Occipital lobe (tissue), 2 donors: Measurements from ENCODE around the gene RGP1. TPM values are rescaled to one million over a fixed set of nuclear protein-coding genes. Genes with fewer than 3 reads are reported as not detected.
A peak's percentile ranks its signal among the peaks of the same experiment; 100 is the strongest.

Source experiments
- DNase-seq: peaks from one replicate; lab custom pipeline; 2025; lab: John Stamatoyannopoulos, UW
- total RNA-seq: library from RNA; depleted of rRNA; stranded (reverse); fragments of >200 nt; gene quantifications from one replicate; pipeline ENCODE4 v1.2.3, GENCODE V29; 2014

The RGP1 gene
- total RNA-seq, 1 donor from 2014 or later: 12.3 TPM

DNA sequence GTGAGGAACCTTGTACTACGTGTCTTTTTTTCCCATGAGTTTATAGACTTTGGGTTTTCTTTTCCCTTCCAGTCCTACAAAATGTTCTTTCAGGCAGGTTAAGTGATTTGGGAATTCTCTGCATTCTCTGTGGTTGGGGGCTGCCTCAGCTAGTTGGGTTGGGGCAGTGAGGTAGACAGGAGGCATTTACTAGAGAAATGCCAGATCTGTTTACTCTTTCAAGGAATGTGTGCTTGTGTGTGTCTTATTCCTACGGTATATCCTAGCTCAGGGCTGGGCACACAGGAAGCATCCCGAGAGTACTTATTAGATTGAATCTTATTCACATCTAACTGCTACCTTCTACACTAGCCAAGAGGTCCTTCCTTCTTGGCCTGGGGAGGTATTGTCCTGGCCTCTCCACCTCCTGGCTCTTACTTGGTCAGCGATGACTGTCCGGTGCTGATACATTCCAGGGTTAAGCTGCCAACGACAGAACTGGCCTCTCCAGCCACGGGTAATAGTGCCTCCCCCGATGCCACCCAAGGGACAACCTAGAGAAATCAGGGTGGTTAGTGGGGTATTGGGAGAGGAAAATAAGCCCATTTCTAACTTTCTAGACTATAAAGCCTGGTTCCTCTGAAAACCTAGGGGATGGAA, 5.1 kb upstream of the RGP1 start:
- no peak for DNase-seq

GRCh38 chr9:35745569-35745968, 3.5 kb upstream of the RGP1 start:
- DNase-seq: no peak

DNA sequence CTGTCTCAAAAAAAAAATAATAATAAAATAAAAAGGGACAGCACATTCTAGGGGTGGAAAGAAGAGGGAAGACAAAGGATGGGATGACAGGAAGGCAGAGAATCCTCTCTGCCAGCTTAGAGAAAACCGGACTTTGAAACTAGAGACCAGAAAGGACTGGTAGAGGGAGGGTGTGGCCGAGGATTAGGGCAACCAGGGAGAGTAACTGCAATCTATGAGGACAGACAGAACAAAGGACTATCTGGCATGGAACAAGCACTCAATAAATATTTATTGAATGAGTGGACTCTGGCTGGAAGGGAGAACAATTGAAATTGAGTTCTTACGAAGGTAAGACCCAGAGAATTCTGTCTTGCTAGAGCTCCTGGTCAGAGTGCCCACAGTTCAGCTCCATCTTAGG, 2.5 kb upstream of the RGP1 start:
- DNase-seq: no peak

DNA sequence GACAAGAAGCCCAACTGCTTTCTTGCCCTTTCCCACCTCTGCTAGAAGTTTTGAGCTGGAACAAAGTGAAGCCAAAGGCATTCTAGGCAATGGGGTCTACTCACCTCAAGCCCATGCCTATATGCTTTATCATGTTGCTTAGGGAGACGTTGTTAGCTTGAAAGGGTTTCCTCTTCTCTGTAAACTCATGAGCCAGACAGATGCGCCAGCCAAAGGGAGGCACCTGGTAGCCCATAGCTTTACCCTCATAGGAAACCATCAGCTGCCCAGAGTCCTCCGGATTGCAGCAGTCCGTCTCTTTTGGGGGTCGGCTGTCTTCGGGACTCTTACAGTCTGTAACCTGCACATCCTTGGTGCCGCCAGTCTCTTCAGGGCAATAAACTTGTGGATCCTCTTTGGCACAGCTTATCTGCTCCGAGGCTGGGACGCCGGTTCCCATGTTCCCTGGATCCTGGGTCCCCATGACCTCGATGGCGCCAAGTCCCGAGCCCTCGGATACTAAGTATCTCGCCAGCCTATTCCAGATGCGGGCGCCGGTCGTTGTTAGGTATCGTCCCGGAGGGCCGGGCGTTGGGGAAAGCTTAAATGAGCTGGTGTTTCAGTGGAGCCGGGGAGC, 737 bp upstream of the RGP1 start:
- no peak for DNase-seq

GRCh38 chr9:35749515-35750255, 598 bp downstream of the RGP1 start:
- no peak for DNase-seq

DNA sequence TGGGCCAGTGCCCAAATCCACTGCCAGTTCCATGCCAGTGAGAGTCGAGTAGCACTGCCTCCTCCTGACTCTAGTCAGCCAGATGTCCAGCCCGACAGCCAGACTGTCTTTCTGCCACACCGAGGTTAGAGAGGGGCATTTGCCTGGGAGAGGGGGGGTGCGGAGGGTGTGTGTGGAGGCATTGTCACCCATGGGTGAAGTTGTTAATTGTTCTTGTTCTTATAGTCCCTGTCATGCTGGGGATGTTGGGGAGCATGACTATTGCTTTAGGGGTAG, 1.1 kb downstream of the RGP1 start:
- no peak for DNase-seq

DNA sequence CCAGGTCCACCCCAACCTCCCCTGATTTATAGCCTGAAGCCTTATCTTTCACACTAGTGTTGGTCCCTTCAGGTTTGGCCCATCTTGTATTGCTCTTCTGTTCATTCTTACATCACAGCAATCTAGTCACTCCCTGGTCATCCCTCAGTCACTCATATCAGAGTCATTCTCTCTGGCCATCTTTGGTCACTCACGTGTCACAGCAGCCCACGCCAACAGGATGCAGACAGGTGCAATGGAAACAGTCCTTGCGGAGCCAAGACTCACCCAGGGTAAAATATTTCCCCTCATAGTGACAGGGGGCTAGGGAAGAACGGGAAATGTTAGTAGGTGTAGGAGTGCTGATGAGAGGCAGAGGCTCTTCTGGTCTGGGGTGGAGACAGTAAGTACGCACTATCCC, 4.4 kb downstream of the RGP1 start:
- DNase-seq: no peak

- no peak for DNase-seq
These were observed 5.2 kb downstream of the RGP1 start, which contains the start of gene MSMP for GRCh38 chr9:35754264-35754663. Gene MSMP, minus strand, starts transcription at chr9:35754276. Its CDS starts 147 bp downstream, at chr9:35754129.

GRCh38 chr9:35755071-35755470, 6.0 kb downstream of the RGP1 start:
- DNase-seq: no peak

GRCh38 chr9:35756275-35757225, 7.5 kb downstream of the RGP1 start:
- peak; percentile 72 for DNase-seq

- DNase-seq: no peak
These were observed 8.3 kb downstream of the RGP1 start for GRCh38 chr9:35757226-35757891.

- no peak for DNase-seq
These were observed 8.8 kb downstream of the RGP1 start for GRCh38 chr9:35757892-35758275.

GRCh38 chr9:35758475-35759050, 9.5 kb downstream of the RGP1 start:
- no peak for DNase-seq

DNA sequence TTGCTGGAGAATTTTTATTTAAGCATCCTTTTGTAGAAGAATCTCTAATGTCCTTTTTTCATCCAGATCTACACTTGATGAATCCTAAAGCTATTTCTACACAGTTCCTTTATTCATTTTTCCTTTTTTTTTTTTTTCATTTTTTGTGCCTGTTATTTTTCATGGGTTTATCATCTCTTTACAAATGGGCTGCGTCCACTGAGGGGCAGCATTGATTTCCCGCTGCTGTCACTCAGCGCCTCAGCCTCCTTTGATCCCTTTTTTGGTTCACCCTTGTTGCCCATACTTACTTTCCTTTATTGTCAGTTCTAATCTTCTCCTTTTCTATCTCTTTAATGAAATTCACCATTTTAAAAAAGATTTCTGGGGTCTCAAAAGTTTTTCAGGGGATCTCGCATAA, 10.7 kb downstream of the RGP1 start:
- no peak for DNase-seq

- DNase-seq: no peak
These were observed 11.6 kb downstream of the RGP1 start for GRCh38 chr9:35760651-35761050.

- no peak for DNase-seq
These were observed 14.1 kb downstream of the RGP1 start for GRCh38 chr9:35763181-35763580.

DNA sequence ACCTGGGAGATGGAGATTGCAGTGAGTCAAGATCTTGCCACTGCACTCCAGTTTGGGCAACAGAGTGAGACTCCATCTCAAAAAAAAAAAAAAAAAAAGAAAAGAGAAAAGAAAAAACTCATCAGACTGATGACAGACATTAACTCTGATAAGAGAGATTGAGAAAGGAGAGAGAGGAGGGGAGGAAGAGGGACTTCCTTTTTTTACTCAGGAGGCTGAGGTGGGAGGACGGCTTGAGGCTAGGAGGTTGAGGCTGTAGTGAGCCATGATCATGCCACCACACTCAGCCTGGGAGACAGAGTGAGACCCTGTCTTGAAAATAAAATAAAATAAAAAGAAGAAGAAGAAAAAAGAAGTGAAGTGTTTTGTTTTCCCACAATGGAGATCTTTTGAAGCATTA, 14.7 kb downstream of the RGP1 start:
- DNase-seq: no peak

DNA sequence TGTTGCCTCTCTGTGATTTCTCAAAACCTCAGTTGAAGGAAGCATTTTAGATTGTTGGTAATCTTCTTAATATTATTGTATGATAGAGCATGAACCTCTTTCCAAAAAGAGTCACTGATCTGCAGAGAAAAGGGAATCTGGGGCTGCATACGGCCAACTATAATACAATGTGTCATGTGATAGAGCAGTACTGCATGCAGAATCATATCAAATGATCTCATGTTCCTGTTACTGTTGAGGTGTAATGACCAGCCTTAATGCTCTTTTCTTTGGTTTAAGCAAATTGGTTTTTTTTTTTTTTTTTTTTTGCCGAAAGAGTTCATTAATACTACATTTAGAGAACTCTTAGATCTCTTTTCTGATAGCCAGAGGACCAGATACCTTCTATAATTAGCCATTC, 17.9 kb downstream of the RGP1 start:
- no peak for DNase-seq

DNA sequence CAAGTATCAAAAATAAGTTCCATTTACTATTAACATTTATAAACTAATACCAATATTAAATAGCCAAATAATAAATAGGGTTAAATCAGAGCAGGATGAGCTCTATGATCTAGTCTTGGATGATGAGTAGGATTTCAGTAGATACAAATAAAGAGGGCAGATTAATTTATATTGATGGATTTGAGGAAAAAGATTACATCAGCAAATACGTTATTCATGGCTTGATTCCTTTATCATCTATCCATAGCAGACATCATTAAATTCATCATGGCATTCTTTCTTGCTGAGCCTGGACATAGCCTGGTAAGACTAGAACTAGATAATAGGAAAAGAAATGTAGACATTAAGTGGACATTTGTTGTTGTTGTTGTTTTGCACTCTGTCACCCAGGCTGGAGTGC, 18.4 kb downstream of the RGP1 start:
- no peak for DNase-seq

DNA sequence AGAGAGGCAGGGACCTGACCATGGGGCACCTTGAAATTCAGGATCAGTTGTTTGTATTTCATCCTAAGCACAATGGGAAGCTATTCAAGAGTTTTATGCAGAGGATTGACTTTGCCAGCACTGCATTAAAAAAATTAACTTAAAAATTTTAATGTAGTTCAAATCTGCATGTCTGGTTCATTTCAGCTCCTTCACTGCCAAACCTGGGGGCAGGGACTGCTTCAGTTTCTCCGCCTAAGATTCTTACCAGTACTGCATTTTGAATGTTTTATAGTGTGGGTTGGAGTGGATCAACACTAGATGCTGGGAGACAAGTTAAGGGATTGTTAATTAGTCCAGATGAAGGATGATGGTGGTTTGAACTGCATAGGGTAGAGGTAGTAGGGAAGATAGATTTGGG, 20.7 kb downstream of the RGP1 start:
- no peak for DNase-seq

DNA sequence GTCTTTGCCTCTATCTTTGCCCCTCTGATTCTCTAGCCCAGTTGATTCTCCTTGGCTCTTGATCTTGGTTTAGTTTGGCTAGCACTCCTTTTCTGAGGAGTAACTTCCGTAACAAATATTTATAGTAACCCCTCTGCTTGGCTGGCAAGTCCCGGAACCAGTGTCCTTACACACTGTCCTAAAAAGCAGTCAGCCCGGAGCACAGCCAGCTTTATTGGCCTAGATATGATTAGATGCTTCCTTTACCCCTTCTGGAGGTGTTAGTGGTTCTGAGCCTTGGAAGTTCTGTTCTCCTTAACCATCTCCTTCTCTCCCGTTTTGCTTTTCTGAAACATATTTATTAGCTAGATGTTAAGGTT, 22.0 kb downstream of the RGP1 start:
- DNase-seq: no peak
